CD8-positive, alpha-beta memory T cell (primary cell): ENCODE results near the gene SLC12A7. TPM values are rescaled to one million over a fixed set of nuclear protein-coding genes. Genes with fewer than 3 reads are reported as not detected.

Source experiments
- CTCF ChIA-PET: fragments of 350-600 bp; sonication (Branson Sonifier 250); formaldehyde crosslinking; loops from one replicate; lab custom pipeline; 2021; ENCODE audit warnings: antibody characterized with exemption; lab: Charles Lee
- POLR2A ChIA-PET: fragments of 350-600 bp; sonication (Branson Sonifier 250); formaldehyde crosslinking; loops from one replicate; lab custom pipeline; 2021; ENCODE audit warnings: antibody characterized with exemption; lab: Charles Lee
- DNase-seq, 5 donors: peaks; one replicate each; pipeline versions ENCODE4 v3.0.0 to v3.0.0-alpha.2; 2020 to 2022; ENCODE audit warnings: mixed read lengths in 1 of 5
- H3K27ac ChIP-seq: one replicate; pipeline ENCODE4 v1.7.0; 2013; ENCODE audit warnings: low read depth, mild to moderate bottlenecking, low read length, moderate library complexity
- H3K27me3 ChIP-seq: 2 replicates; pipeline ENCODE4 v1.7.0; 2013; ENCODE audit warnings: low read length, mild to moderate bottlenecking; ENCODE audit not compliant: insufficient read depth, poor library complexity, severe bottlenecking
- H3K36me3 ChIP-seq: 2 replicates; pipeline ENCODE4 v1.7.0; 2013; ENCODE audit warnings: mild to moderate bottlenecking, low read length, moderate library complexity; ENCODE audit not compliant: insufficient read depth
- H3K4me1 ChIP-seq: 2 replicates; pipeline ENCODE4 v1.7.0; 2013; ENCODE audit warnings: mild to moderate bottlenecking, low read length, moderate library complexity; ENCODE audit not compliant: insufficient read depth
- H3K4me3 ChIP-seq: 2 replicates; pipeline ENCODE4 v1.7.0; 2013; ENCODE audit warnings: mild to moderate bottlenecking, low read length
- H3K9me3 ChIP-seq: 2 replicates; pipeline ENCODE4 v1.7.0; 2013; ENCODE audit warnings: mild to moderate bottlenecking, low read length
- H3K27ac Mint-ChIP-seq, 8 donors: one replicate each; pipeline ENCODE4 v1.8.0; 2020 to 2021; ENCODE audit warnings: mixed read lengths in 8 of 8, mild to moderate bottlenecking in 6 of 8, inconsistent platforms in 3 of 8, moderate library complexity in 3 of 8
- H3K27me3 Mint-ChIP-seq, 2 donors: one replicate each; pipeline ENCODE4 v1.8.0; 2020 to 2021; ENCODE audit warnings: mixed read lengths in 2 of 2, mild to moderate bottlenecking in 1 of 2, moderate library complexity in 1 of 2
- H3K36me3 Mint-ChIP-seq, 3 donors: one replicate each; pipeline ENCODE4 v1.8.0; 2020 to 2021; ENCODE audit warnings: mixed read lengths in 3 of 3, inconsistent platforms in 1 of 3, mild to moderate bottlenecking in 1 of 3
- H3K4me1 Mint-ChIP-seq, 3 donors: one replicate each; pipeline ENCODE4 v1.8.0; 2020 to 2021; ENCODE audit warnings: mixed read lengths in 3 of 3, inconsistent platforms in 1 of 3, mild to moderate bottlenecking in 1 of 3
- H3K4me3 Mint-ChIP-seq, 7 donors: one replicate each; pipeline ENCODE4 v1.8.0; 2020 to 2021; ENCODE audit warnings: mixed read lengths in 7 of 7, mild to moderate bottlenecking in 6 of 7, moderate library complexity in 4 of 7, inconsistent platforms in 2 of 7
- H3K9me3 Mint-ChIP-seq, 5 donors: one replicate each; pipeline ENCODE4 v1.8.0; 2020 to 2022; ENCODE audit warnings: mixed read lengths in 5 of 5, mild to moderate bottlenecking in 3 of 5, moderate library complexity in 2 of 5, inconsistent platforms in 1 of 5
- polyA plus RNA-seq: library from polyadenylated mRNA; unstranded; fragments of 300-500 nt; fragmentation: Illumina TruSeq; gene quantifications from one replicate; pipeline ENCODE4 v1.2.3, GENCODE V29; 2021
- total RNA-seq, 2 experiments: library from RNA; stranded (reverse); gene quantifications; one replicate each; pipeline ENCODE4 v1.2.3, GENCODE V29; 2021

Gene SLC12A7
- total and polyA plus RNA-seq, 3 experiments from 2014 or later, result 4.9 to 20.0 (median 6.6) TPM

GRCh38 chr5:1104327-1105006, 7.4 kb downstream of the SLC12A7 start:
- Histone ChIP-seq H3K36me3 (no peaks in the 10 kb centered on the region), H3K27ac (peak overlapping the region; percentile 73), H3K4me3 (peak overlapping the region; percentile 81), H3K27me3 (no peaks in the 10 kb centered on the region), H3K4me1 (peaks cover 89% of the 10 kb centered on the region), H3K9me3 (no peaks in the 10 kb centered on the region)
- Mint-ChIP-seq H3K36me3 (no peaks in the 10 kb centered on the region), H3K27ac (peak overlapping the region in 7 of 8 donors; percentile 73 to 97 (median 91)), H3K4me3 (peak overlapping the region; percentile 41 to 90 (median 81)), H3K4me1 (peaks cover 12 to 64% (median 50%) of the 10 kb centered on the region in 3 donors), H3K9me3 (no peaks in the 10 kb centered on the region), H3K27me3 (peaks cover 2 to 14% of the 10 kb centered on the region in 2 donors)
- CTCF ChIA-PET, result no interaction called here
- DNase-seq, result peak in 4 of 5 donors; percentile 27 to 81 (median 54)
- POLR2A ChIA-PET, result no interaction called here

GRCh38 chr5:1103505-1104326, 8.1 kb downstream of the SLC12A7 start:
- Histone ChIP-seq H3K4me1 (peaks cover 96% of the 10 kb centered on the region), H3K4me3 (peak overlapping the region; percentile 81), H3K9me3 (no peaks in the 10 kb centered on the region), H3K27ac (peak overlapping the region; percentile 73), H3K27me3 (no peaks in the 10 kb centered on the region), H3K36me3 (no peaks in the 10 kb centered on the region)
- peaks cover 2 to 11% of the 10 kb centered on the region in 2 donors for H3K27me3 Mint-ChIP-seq
- peak in 1 of 5 donors; percentile 55 for DNase-seq
- H3K4me3 Mint-ChIP-seq, result peak overlapping the region in 6 of 7 donors; percentile 56 to 90 (median 86)
- ChIA-PET POLR2A (no interaction called here), CTCF (no interaction called here)
- H3K27ac Mint-ChIP-seq, result peak overlapping the region in 7 of 8 donors; percentile 2 to 97 (median 81)
- no peaks in the 10 kb centered on the region for H3K9me3 Mint-ChIP-seq
- H3K36me3 Mint-ChIP-seq, result no peaks in the 10 kb centered on the region
- peaks cover 12 to 62% (median 48%) of the 10 kb centered on the region in 3 donors for H3K4me1 Mint-ChIP-seq

DNA sequence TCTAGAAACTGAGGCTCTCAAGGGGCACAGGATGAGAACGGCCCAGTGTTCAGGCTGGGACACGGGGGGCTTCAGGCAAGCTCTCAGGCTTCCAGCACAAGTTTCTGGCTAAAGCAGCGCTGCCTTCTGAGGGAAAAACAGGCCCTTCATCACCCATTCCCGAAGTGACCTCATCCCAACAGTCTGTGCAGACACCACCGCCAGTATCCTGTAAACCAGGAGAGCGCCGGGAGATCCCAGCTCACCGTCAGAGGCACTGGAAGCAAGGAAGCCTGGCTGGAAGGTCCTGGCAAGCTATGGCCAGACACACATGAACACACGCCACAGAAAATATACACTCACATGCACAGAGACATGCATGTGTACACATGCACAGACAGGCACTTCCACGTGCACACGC, 8.8 kb downstream of the SLC12A7 start:
- peaks cover 12 to 57% (median 43%) of the 10 kb centered on the region in 3 donors for H3K4me1 Mint-ChIP-seq
- H3K4me3 Mint-ChIP-seq, result peak overlapping the region in 4 of 7 donors; percentile 56 to 90 (median 84)
- CTCF ChIA-PET, result no interaction called here
- Histone ChIP-seq H3K27ac (peak overlapping the region; percentile 73), H3K4me1 (peaks cover 92% of the 10 kb centered on the region), H3K27me3 (no peaks in the 10 kb centered on the region), H3K9me3 (no peaks in the 10 kb centered on the region), H3K4me3 (peak overlapping the region; percentile 81), H3K36me3 (no peaks in the 10 kb centered on the region)
- POLR2A ChIA-PET, result no interaction called here
- H3K27me3 Mint-ChIP-seq, result peaks cover 0 to 11% of the 10 kb centered on the region in 2 donors
- no peaks in the 10 kb centered on the region for H3K9me3 Mint-ChIP-seq
- DNase-seq, result no peak
- peak overlapping the region in 5 of 8 donors; percentile 36 to 97 (median 89) for H3K27ac Mint-ChIP-seq
- no peaks in the 10 kb centered on the region for H3K36me3 Mint-ChIP-seq

- Mint-ChIP-seq H3K27me3 (peaks cover 0 to 11% of the 10 kb centered on the region in 2 donors), H3K9me3 (no peaks in the 10 kb centered on the region), H3K27ac (peak overlapping the region in 5 of 8 donors; percentile 6 to 97 (median 77)), H3K36me3 (no peaks in the 10 kb centered on the region), H3K4me3 (peak overlapping the region in 4 of 7 donors; percentile 26 to 83 (median 56)), H3K4me1 (peaks cover 17 to 53% (median 40%) of the 10 kb centered on the region in 3 donors)
- Histone ChIP-seq H3K27ac (peak overlapping the region; percentile 73), H3K4me1 (peaks cover 83% of the 10 kb centered on the region), H3K36me3 (no peaks in the 10 kb centered on the region), H3K9me3 (no peaks in the 10 kb centered on the region), H3K4me3 (no peak overlapping the region), H3K27me3 (no peaks in the 10 kb centered on the region)
- no peak for DNase-seq
- POLR2A ChIA-PET, result no interaction called here
- CTCF ChIA-PET, result no interaction called here
Observed at GRCh38 chr5:1101961-1102713, 9.7 kb downstream of the SLC12A7 start.

DNA sequence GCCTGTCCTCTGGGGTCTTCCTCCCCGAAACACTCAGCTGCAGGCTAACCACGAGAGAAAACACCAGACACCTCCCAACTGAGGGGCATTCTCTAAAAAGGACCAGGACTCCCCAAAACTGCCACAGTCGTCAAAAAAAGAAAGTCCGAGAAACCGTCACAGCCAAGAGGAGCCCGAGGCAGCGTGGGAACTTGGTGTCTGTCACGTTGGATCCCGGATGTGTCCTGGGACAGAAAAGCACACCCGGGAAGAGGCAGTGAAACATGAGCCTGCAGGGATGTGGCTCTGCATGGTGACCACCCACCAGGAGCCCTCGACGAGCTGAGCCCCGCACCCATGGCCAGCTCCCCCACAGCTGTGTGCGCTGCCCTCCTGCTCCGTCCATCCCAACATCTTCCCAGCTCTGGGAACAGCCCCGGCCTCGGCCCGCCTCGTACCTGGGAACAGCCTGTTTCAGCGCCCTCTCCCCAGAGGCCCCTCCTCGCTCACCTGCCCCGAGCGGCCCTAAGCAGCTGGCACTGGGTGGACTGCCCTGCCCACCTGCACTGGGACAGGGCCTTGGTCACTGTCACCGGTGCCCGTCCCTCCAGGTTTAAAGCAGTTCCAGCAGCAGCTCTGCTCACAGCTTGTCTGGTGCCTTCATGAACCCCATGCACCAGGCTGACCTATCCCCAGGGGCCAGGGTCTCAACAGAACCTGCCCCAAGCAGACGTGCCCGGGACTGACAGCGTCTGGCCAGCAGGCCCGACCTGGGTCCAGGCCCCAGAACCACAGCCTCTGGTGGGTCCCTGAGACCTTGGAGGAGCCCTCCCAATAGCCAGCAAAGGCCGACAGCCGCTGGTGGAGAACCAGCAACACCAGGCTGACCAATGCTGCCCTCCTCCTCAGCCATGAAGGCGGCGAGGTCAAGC, 10.9 kb downstream of the SLC12A7 start:
- Histone ChIP-seq H3K4me3 (no peak overlapping the region), H3K4me1 (peaks cover 71% of the 10 kb centered on the region), H3K27ac (peak overlapping the region; percentile 73), H3K27me3 (no peaks in the 10 kb centered on the region), H3K36me3 (no peaks in the 10 kb centered on the region), H3K9me3 (no peaks in the 10 kb centered on the region)
- no peak for DNase-seq
- ChIA-PET CTCF (no interaction called here), POLR2A (no interaction called here)
- Mint-ChIP-seq H3K27ac (peak overlapping the region in 2 of 8 donors; percentile 14 to 58), H3K36me3 (no peaks in the 10 kb centered on the region), H3K27me3 (peaks cover 0 to 6% of the 10 kb centered on the region in 2 donors), H3K4me3 (peak overlapping the region in 2 of 7 donors; percentile 4 to 63), H3K9me3 (no peaks in the 10 kb centered on the region), H3K4me1 (peaks cover 18 to 49% (median 34%) of the 10 kb centered on the region in 3 donors)

DNA sequence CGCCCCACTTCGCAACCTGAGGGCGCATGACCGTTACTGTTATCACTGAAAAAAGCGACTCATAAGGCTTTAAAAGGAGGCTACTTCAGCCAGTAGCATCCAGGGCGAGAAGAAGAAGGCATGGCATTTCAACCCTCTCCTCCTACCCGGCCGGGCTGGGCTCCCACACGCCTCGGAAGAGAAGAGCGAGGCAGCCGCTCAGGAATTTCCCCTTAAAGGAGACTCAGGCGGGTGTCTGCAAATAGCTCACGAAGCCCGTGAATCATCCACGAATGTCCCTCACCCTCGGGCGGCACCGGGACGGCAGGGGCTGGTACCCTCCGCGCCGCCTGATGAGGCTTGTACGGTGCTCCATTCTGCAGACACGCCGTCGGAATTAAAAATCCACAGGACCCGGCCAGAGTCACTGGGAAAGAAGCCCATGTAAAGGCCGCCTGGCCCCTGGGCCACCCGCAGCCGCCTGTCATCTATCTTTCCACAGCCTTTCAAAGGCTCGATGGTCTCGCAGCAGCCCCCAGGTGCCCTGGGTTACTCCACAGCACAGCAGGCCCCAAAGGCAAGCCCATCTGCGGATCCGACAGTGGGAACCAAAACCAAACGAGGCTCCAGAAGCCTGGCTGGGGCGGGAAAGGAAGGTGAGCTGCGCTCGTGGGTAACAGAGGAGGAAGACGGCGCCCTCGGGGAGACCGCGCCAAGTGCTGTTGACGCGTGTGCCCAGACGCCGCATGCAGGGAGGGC, 11.8 kb downstream of the SLC12A7 start:
- no peaks in the 10 kb centered on the region for H3K27me3 ChIP-seq
- H3K9me3 Mint-ChIP-seq, result no peaks in the 10 kb centered on the region
- peaks cover 14 to 46% (median 28%) of the 10 kb centered on the region in 3 donors for H3K4me1 Mint-ChIP-seq
- no peaks in the 10 kb centered on the region for H3K36me3 Mint-ChIP-seq
- H3K4me3 ChIP-seq, result no peak overlapping the region
- CTCF ChIA-PET, result no interaction called here
- peak overlapping the region in 2 of 7 donors; percentile 25 to 63 for H3K4me3 Mint-ChIP-seq
- POLR2A ChIA-PET, result no interaction called here
- peak in 1 of 5 donors; percentile 33 for DNase-seq
- H3K27ac ChIP-seq, result no peak overlapping the region
- H3K27ac Mint-ChIP-seq, result peak overlapping the region in 1 of 8 donors; percentile 58
- H3K9me3 ChIP-seq, result no peaks in the 10 kb centered on the region
- peaks cover 62% of the 10 kb centered on the region for H3K4me1 ChIP-seq
- H3K27me3 Mint-ChIP-seq, result peaks cover 0 to 6% of the 10 kb centered on the region in 2 donors
- no peaks in the 10 kb centered on the region for H3K36me3 ChIP-seq
